KMS-11 (cell line): Measurements from ENCODE around the gene KLK11.

ENCODE experiments used
- H2AFZ ChIP-seq: fragments of 200-600 bp; sonication (generic); 2 replicates; pipeline ENCODE4 v1.6.1; 2016; ENCODE audit warnings: antibody characterized with exemption, mixed run types, low read depth
- H3K27ac ChIP-seq: fragments of 200-600 bp; sonication (generic); 2 replicates; pipeline ENCODE4 v1.6.1; 2016; ENCODE audit warnings: mild to moderate bottlenecking, mixed run types
- H3K27me3 ChIP-seq: fragments of 200-600 bp; sonication (generic); 2 replicates; pipeline ENCODE4 v1.6.1; 2017; ENCODE audit warnings: mild to moderate bottlenecking, low read depth, mixed run types, moderate library complexity; ENCODE audit not compliant: insufficient read depth
- H3K36me3 ChIP-seq: fragments of 200-600 bp; sonication (generic); 2 replicates; pipeline ENCODE4 v1.6.1; 2017; ENCODE audit warnings: mild to moderate bottlenecking, mixed run types; ENCODE audit not compliant: insufficient read depth
- H3K4me1 ChIP-seq: fragments of 200-600 bp; sonication (generic); 2 replicates; pipeline ENCODE4 v1.6.1; 2016; ENCODE audit warnings: mild to moderate bottlenecking, low read depth, mixed run types; ENCODE audit not compliant: poor library complexity, severe bottlenecking
- H3K4me2 ChIP-seq: fragments of 200-600 bp; sonication (generic); 2 replicates; pipeline ENCODE4 v1.7.0; 2016; ENCODE audit warnings: mild to moderate bottlenecking, mixed run types
- H3K4me3 ChIP-seq: fragments of 200-600 bp; sonication (generic); IDR thresholded peaks from 2 replicates; pipeline ENCODE4 v1.6.1; 2017; ENCODE audit warnings: low read depth, low read length, mixed read lengths; ENCODE audit not compliant: insufficient read depth
- H3K79me2 ChIP-seq: fragments of 200-600 bp; sonication (generic); 2 replicates; pipeline ENCODE4 v1.6.1; 2016; ENCODE audit warnings: low read depth, mixed run types; ENCODE audit not compliant: insufficient read depth
- H3K9ac ChIP-seq: fragments of 200-600 bp; sonication (generic); 2 replicates; pipeline ENCODE4 v1.6.1; 2016; ENCODE audit warnings: mild to moderate bottlenecking, mixed run types
- H4K20me1 ChIP-seq: fragments of 200-600 bp; sonication (generic); 2 replicates; pipeline ENCODE4 v1.6.1; 2016; ENCODE audit warnings: mild to moderate bottlenecking, mixed run types; ENCODE audit not compliant: insufficient read depth
- TF ChIP-seq, protein P1 (sequence below): fragments of 200-600 bp; sonication (generic); conservative IDR thresholded peaks from 2 replicates; pipeline ENCODE4 v1.6.1; 2017; ENCODE audit warnings: low read depth, mild to moderate bottlenecking, antibody characterized with exemption, low read length, moderate library complexity, mixed read lengths

The KLK11 gene

DNA sequence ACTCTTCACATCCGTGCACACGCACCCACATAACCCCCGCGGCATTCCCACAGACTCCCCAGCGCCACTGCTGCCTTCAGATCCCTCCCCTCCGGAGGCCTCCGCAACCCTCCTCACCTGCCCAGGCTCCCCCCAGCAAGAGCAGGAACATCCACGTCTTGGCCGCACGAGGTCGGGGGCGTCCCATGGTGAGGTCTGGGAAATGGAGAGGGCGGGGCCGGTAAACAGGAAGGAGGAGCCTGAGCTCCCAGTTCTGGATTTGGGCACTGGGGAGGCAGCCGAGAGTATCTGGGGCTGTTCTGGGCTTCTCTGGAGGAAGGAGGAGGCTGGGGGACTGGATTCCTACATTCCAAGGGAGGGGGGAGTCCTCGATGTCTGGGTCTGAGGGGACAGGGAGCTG lies 25.4 kb downstream of the KLK11 start:
- Histone ChIP-seq H3K4me1 (no peaks in the 10 kb centered on the region), H3K4me2 (no peak overlapping the region), H3K9ac (no peak overlapping the region), H4K20me1 (no peaks in the 10 kb centered on the region), H3K27me3 (peaks cover 4% of the 10 kb centered on the region; the same call in 1 of the 2 replicates), H3K36me3 (no peaks in the 10 kb centered on the region), H3K27ac (no peak overlapping the region), H2AFZ (no peak overlapping the region), H3K4me3 (no peak overlapping the region), H3K79me2 (no peaks in the 10 kb centered on the region)
- TF ChIP-seq, protein P1, sequence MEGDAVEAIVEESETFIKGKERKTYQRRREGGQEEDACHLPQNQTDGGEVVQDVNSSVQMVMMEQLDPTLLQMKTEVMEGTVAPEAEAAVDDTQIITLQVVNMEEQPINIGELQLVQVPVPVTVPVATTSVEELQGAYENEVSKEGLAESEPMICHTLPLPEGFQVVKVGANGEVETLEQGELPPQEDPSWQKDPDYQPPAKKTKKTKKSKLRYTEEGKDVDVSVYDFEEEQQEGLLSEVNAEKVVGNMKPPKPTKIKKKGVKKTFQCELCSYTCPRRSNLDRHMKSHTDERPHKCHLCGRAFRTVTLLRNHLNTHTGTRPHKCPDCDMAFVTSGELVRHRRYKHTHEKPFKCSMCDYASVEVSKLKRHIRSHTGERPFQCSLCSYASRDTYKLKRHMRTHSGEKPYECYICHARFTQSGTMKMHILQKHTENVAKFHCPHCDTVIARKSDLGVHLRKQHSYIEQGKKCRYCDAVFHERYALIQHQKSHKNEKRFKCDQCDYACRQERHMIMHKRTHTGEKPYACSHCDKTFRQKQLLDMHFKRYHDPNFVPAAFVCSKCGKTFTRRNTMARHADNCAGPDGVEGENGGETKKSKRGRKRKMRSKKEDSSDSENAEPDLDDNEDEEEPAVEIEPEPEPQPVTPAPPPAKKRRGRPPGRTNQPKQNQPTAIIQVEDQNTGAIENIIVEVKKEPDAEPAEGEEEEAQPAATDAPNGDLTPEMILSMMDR: no peak

DNA sequence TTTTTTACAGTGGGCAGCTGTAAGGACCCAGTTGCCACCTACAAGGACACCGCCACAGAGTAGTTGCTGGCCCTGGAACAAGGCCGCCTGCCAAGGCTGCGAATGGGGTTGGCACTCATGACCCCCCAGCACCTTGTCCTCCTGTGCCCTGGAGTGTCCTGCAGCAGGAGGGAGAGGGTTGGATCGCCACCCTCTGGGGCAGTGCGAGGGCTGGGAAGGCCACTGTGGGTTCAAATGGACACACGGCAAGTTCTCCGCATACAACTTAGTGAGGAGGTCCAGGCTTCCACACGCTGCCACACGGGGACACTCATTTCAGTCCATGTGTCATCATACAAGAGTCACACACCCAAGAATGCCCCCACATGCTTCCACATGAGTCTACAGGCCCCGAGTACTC lies 26.0 kb downstream of the KLK11 start:
- Histone ChIP-seq H3K9ac (no peak overlapping the region), H2AFZ (no peak overlapping the region), H3K4me3 (no peak overlapping the region), H4K20me1 (no peaks in the 10 kb centered on the region), H3K27me3 (peaks cover 4% of the 10 kb centered on the region; the same call in 1 of the 2 replicates), H3K79me2 (no peaks in the 10 kb centered on the region), H3K36me3 (no peaks in the 10 kb centered on the region), H3K4me1 (no peaks in the 10 kb centered on the region), H3K27ac (no peak overlapping the region), H3K4me2 (no peak overlapping the region)
- TF ChIP-seq, protein P1: no peak

DNA sequence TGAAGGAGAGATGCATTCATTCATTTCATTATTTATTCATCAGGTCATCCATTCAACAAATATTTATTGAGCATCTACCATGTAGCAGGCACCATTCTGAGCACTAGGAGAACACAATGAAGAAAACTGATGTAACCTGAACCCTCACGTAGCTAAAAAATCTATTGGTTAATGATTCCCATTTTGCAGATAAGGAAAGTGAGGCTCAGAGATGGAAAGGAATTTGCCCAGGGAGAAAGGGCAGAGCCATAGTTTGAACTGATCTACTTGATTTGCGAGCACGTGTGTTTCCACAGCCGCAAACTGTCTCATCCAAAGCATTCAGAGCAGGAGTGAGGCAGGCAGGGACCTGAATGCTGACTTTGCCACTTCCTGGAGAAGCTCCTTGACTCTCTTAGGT lies 27.7 kb downstream of the KLK11 start:
- Histone ChIP-seq H3K9ac (no peak overlapping the region), H3K4me1 (no peaks in the 10 kb centered on the region), H3K4me3 (no peak overlapping the region), H3K27me3 (peaks cover 2% of the 10 kb centered on the region; the same call in 1 of the 2 replicates), H3K79me2 (no peaks in the 10 kb centered on the region), H3K27ac (no peak overlapping the region), H3K36me3 (no peaks in the 10 kb centered on the region), H2AFZ (no peak overlapping the region), H4K20me1 (no peaks in the 10 kb centered on the region), H3K4me2 (no peak overlapping the region)
- TF ChIP-seq, protein P1: no peak

DNA sequence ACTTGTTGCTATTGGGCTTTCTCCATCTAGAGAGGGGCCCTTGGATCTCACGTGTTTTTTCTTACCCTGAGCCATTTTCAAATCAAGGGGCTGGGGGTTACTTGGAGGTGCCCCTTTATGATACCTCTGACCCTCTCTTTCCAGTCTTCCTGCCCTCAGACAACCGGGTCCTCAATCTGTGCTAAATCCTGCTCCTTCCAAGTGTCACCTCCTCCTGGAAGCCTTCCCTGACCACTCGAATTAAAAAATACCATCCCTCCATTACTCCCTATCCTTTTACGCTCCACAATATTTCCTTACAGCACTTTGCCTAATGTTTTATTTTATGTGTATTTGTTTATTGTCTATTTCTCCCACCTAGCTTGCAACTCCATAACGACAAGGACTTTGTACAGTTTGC lies 28.4 kb downstream of the KLK11 start:
- peaks cover 2% of the 10 kb centered on the region; the same call in 1 of the 2 replicates for H3K27me3 ChIP-seq
- TF ChIP-seq, protein P1: no peak

More for the DNA sequence above, 28.4 kb downstream of the KLK11 start:
- Histone ChIP-seq H3K4me3 (no peak overlapping the region), H3K27ac (no peak overlapping the region), H3K4me2 (no peak overlapping the region), H3K4me1 (no peaks in the 10 kb centered on the region), H3K36me3 (no peaks in the 10 kb centered on the region), H3K9ac (no peak overlapping the region), H2AFZ (no peak overlapping the region), H4K20me1 (no peaks in the 10 kb centered on the region), H3K79me2 (no peaks in the 10 kb centered on the region)
